ENCODE data around the gene MLLT3.

DNA sequence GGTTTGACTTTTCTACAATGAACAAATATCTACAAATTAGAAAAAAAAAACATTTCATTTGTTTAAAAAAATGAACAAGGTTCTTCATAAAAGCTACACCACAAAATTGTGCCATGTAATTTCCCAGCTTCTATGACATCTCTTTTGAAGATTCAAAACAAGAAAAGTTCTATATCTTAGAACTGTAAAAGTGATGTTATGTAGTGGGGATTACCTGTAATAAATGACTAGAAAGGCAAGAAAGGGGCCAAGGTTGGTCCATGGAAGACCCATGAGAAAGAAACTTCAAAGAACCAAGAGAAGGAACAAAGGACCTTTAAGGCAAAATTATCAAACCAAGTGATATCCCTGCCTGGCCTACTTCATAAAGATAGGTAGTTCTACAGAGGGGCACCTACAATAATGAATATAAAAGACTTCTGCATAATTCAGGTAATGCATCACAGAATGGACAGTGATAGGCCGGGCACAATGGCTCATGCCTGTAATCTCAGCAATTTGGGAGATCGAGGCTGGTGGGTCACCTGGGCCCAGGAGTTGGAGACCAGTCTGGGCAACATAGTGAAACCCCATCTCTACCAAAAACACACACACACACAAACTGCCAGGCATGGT, 7.6 kb downstream of the MLLT3 start:
- TF ChIP-seq, protein P1, sequence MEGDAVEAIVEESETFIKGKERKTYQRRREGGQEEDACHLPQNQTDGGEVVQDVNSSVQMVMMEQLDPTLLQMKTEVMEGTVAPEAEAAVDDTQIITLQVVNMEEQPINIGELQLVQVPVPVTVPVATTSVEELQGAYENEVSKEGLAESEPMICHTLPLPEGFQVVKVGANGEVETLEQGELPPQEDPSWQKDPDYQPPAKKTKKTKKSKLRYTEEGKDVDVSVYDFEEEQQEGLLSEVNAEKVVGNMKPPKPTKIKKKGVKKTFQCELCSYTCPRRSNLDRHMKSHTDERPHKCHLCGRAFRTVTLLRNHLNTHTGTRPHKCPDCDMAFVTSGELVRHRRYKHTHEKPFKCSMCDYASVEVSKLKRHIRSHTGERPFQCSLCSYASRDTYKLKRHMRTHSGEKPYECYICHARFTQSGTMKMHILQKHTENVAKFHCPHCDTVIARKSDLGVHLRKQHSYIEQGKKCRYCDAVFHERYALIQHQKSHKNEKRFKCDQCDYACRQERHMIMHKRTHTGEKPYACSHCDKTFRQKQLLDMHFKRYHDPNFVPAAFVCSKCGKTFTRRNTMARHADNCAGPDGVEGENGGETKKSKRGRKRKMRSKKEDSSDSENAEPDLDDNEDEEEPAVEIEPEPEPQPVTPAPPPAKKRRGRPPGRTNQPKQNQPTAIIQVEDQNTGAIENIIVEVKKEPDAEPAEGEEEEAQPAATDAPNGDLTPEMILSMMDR (IDR thresholded peaks at IDR 0.05), result no peak
- no peak for TF ChIP-seq POLR2AphosphoS5 (IDR thresholded peaks at IDR 0.05)
- no peak for TF ChIP-seq POLR2A (IDR thresholded peaks at IDR 0.05)
